Bronchial epithelial cell (primary cell): ENCODE measurements around the gene OTOP2. TPM values are rescaled to one million over a fixed set of nuclear protein-coding genes. Genes with fewer than 3 reads are reported as not detected.

Source experiments
- DNase-seq: peaks from one replicate; pipeline ENCODE4 v3.0.0-alpha.2; 2010; ENCODE audit warnings: low read depth
- FAIRE-seq: peaks from 2 replicates; lab custom pipeline; 2011; peaks lifted over from hg19 to GRCh38; lab: Jason Lieb, UNC
- H3K27me3 ChIP-seq: 2 replicates; pipeline ENCODE4 v1.5.1; 2011; ENCODE audit warnings: low read length; ENCODE audit not compliant: control insufficient read depth, insufficient read depth
- H3K36me3 ChIP-seq: 2 replicates; pipeline ENCODE4 v1.5.1; 2011; ENCODE audit warnings: low read length; ENCODE audit not compliant: control insufficient read depth, insufficient read depth
- H3K4me3 ChIP-seq: 2 replicates; pipeline ENCODE4 v1.5.1; 2011; ENCODE audit warnings: mild to moderate bottlenecking, low read depth, low read length, control low read depth
- CTCF ChIP-seq: IDR thresholded peaks from 2 replicates; pipeline ENCODE4 v1.5.1; 2011; ENCODE audit warnings: mild to moderate bottlenecking, moderate library complexity, low read length, control low read depth, inconsistent platforms; ENCODE audit not compliant: insufficient read depth, severe bottlenecking
- total RNA-seq: library from RNA; depleted of rRNA; stranded (reverse); fragments of >200 nt; gene quantifications from 2 replicates; pipeline ENCODE4 v1.2.1, GENCODE V29; 2014

OTOP2 gene
- total RNA-seq, 1 donor from 2014 or later: not detected

GRCh38 chr17:74972107-74972972 is 48.3 kb downstream of the OTOP2 start, which contains the start of gene HID1:
HID1 (minus strand) TSS chr17:74972759; CDS start chr17:74972656, 103 bp downstream.
- H3K36me3 ChIP-seq: no peaks in the 10 kb centered on the region
- TF ChIP-seq CTCF: no peak
- peaks cover 5% of the 10 kb centered on the region for H3K27me3 ChIP-seq
- no peak for FAIRE-seq
- H3K4me3 ChIP-seq: peak within 1 kb of the TSS; percentile 58
- DNase-seq: peak; percentile 35

GRCh38 chr17:74972973-74973328 is 48.9 kb downstream of the OTOP2 start:
- DNase-seq (no peak), FAIRE-seq (no peak)
- Histone ChIP-seq H3K36me3 (no peaks in the 10 kb centered on the region), H3K4me3 (peak overlapping the region; percentile 58), H3K27me3 (peaks cover 5% of the 10 kb centered on the region)
- no peak for TF ChIP-seq CTCF

- H3K4me3 ChIP-seq: no peak overlapping the region
- DNase-seq (no peak), FAIRE-seq (no peak)
- TF ChIP-seq CTCF: no peak
- peaks cover 5% of the 10 kb centered on the region for H3K27me3 ChIP-seq
- no peaks in the 10 kb centered on the region for H3K36me3 ChIP-seq
Measured at GRCh38 chr17:74975943-74976342, 51.9 kb downstream of the OTOP2 start.

- no peak overlapping the region for H3K4me3 ChIP-seq
- FAIRE-seq: no peak
- no peak for TF ChIP-seq CTCF
- no peak for DNase-seq
- no peaks in the 10 kb centered on the region for H3K36me3 ChIP-seq
- H3K27me3 ChIP-seq: peaks cover 5% of the 10 kb centered on the region
Measured at GRCh38 chr17:74977802-74978201, 53.7 kb downstream of the OTOP2 start.

GRCh38 chr17:74978240-74978639 is 54.2 kb downstream of the OTOP2 start:
- DNase-seq (no peak), FAIRE-seq (no peak)
- TF ChIP-seq CTCF: no peak
- H3K36me3 ChIP-seq: no peaks in the 10 kb centered on the region
- H3K27me3 ChIP-seq: peaks cover under 1% of the 10 kb centered on the region
- H3K4me3 ChIP-seq: no peak overlapping the region
